HepG2 (cell line): Measurements from ENCODE around the gene GCC1. TPM values are rescaled to one million over a fixed set of nuclear protein-coding genes. Genes with fewer than 3 reads are reported as not detected.
A peak's percentile ranks its signal among the peaks of the same experiment; 100 is the strongest.

Experiments
- CBX2 ChIP-seq, 2 experiments: fragments of 200-600 bp in 1 of 2; sonication (generic); formaldehyde crosslinking in 1 of 2; IDR thresholded peaks; 2 replicates each; pipeline versions ENCODE4 v1.7.0 to v1.8.1; 2018 to 2022; ENCODE audit warnings: low read depth in 2 of 2, low read length in 1 of 2, mild to moderate bottlenecking in 1 of 2, missing genetic modification reagents in 1 of 2
- CREB1 ChIP-seq, 2 experiments: fragments of 450-650 bp in 1 of 2; IDR thresholded peaks; 2 replicates each; pipeline ENCODE4 v1.6.1; 2016 to 2017; ENCODE audit warnings: control low read depth in 1 of 2, mild to moderate bottlenecking in 1 of 2, missing compliant biosample characterization in 1 of 2, missing genetic modification characterization in 1 of 2
- GATAD1 ChIP-seq: IDR thresholded peaks from 2 replicates; pipeline ENCODE4 v1.6.1; 2016; ENCODE audit warnings: missing genetic modification reagents, missing compliant biosample characterization
- KAT8 ChIP-seq: IDR thresholded peaks from 2 replicates; pipeline ENCODE4 v1.6.1; 2016; ENCODE audit warnings: missing genetic modification reagents, missing compliant biosample characterization
- KDM4B ChIP-seq: sonication (generic); formaldehyde crosslinking; IDR thresholded peaks from 2 replicates; pipeline ENCODE4 v1.4.0; 2020; ENCODE audit warnings: missing genetic modification reagents
- MAFF ChIP-seq: IDR thresholded peaks from 2 replicates; pipeline ENCODE4 v1.6.1; 2011; ENCODE audit warnings: low read depth, low read length, improper control_type of control experiment
- NKX3-1 ChIP-seq: sonication (generic); formaldehyde crosslinking; IDR thresholded peaks from 2 replicates; pipeline ENCODE4 v1.5.0; 2020; ENCODE audit warnings: missing genetic modification reagents
- ONECUT2 ChIP-seq: sonication (generic); formaldehyde crosslinking; IDR thresholded peaks from 2 replicates; pipeline ENCODE4 v1.4.0; 2020; ENCODE audit warnings: missing genetic modification reagents
- TEAD3 ChIP-seq: optimal IDR thresholded peaks from 2 replicates; pipeline ENCODE3; 2016; ENCODE audit warnings: borderline replicate concordance
- THYN1 ChIP-seq: sonication (generic); formaldehyde crosslinking; IDR thresholded peaks from 2 replicates; pipeline ENCODE4 v1.8.1; 2023; ENCODE audit warnings: low read depth, mild to moderate bottlenecking, moderate library complexity, missing genetic modification reagents, borderline replicate concordance
- XBP1 ChIP-seq: sonication (generic); formaldehyde crosslinking; IDR thresholded peaks from 2 replicates; pipeline ENCODE4 v1.5.0; 2020; ENCODE audit warnings: missing genetic modification reagents
- ZBTB8A ChIP-seq: sonication (generic); formaldehyde crosslinking; IDR thresholded peaks from 2 replicates; pipeline ENCODE4 v1.4.0; 2020; ENCODE audit warnings: mild to moderate bottlenecking, low read depth, missing genetic modification reagents, borderline replicate concordance
- ZFAT ChIP-seq: sonication (generic); formaldehyde crosslinking; conservative IDR thresholded peaks from 2 replicates; pipeline ENCODE4 v1.8.1; 2023; ENCODE audit warnings: missing genetic modification reagents, inconsistent platforms
- ZNF607 ChIP-seq: sonication (generic); formaldehyde crosslinking; IDR thresholded peaks from 2 replicates; pipeline ENCODE4 v1.5.1; 2020; ENCODE audit warnings: missing genetic modification reagents, mild to moderate bottlenecking, borderline replicate concordance
- ZNF839 ChIP-seq: sonication (generic); formaldehyde crosslinking; IDR thresholded peaks from 2 replicates; pipeline ENCODE4 v1.4.0; 2020; ENCODE audit warnings: missing genetic modification reagents, mild to moderate bottlenecking, borderline replicate concordance
- polyA plus RNA-seq, 8 experiments: library from polyadenylated mRNA; depleted of rRNA in 3 of 8; stranded (reverse) in 7 of 8; unstranded in 1 of 8; fragments of >200 nt; fragmentation: Illumina TruSeq in 4 of 8; extraction: Trizol in 4 of 8; gene quantifications; 2 replicates each; pipeline versions ENCODE4 v1.2.1 to v1.2.3, GENCODE V29; 2011 to 2016; ENCODE audit warnings: low read depth in 4 of 8, missing spikeins in 1 of 8, mixed read lengths in 1 of 8; ENCODE audit not compliant: insufficient read depth in 1 of 8
- total RNA-seq, 5 experiments: library from RNA; depleted of rRNA; stranded (reverse); fragments of >200 nt; fragmentation: Illumina TruSeq; extraction: Trizol; gene quantifications; 2 replicates each; pipeline ENCODE4 v1.2.3, GENCODE V29; 2016; ENCODE audit warnings: low read depth in 1 of 5
- TF ChIP-seq, protein P1 (sequence below): sonication (generic); formaldehyde crosslinking; IDR thresholded peaks from 2 replicates; pipeline ENCODE4 v1.4.0; 2020; ENCODE audit warnings: mild to moderate bottlenecking, missing genetic modification reagents
- TF ChIP-seq, protein P2 (sequence below), 2 experiments: fragments of 450-650 bp in 1 of 2; sonication (generic) in 1 of 2; formaldehyde crosslinking in 1 of 2; IDR thresholded peaks; 2 replicates each; pipeline versions ENCODE4 v1.6.1 to v1.8.0; 2016 to 2022; ENCODE audit warnings: antibody characterized with exemption in 1 of 2, mild to moderate bottlenecking in 1 of 2, missing genetic modification reagents in 1 of 2
- TF ChIP-seq, protein P3 (sequence below): sonication (generic); formaldehyde crosslinking; IDR thresholded peaks from 2 replicates; pipeline ENCODE4 v1.4.0; 2020; ENCODE audit warnings: missing genetic modification reagents, borderline replicate concordance

Gene GCC1
- total and polyA plus RNA-seq, 2 of the 13 experiments (the other 11 are each of a cell fraction or from before 2014, with no cell fraction given) = 2.5 to 15.3 TPM

DNA sequence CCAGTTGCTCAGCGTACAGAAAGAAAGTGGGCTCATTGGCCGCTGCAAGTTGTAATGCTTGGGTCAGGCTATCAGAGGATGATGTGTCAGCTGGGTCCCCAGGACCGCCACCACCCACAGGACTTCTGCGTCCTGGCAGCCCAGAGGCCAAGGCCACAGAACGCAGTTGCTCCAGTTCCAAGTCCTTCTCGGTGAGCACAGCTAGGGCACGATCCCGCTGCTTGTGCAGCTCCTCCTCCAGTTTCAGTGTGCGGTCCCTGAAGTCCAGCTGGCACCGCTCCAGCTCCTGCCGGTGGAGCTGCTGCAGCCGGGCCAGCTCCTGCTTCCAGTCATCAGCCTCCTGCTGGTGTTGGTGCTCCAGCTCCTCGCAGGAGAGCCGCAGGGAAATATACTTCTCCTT, 3.0 kb downstream of the GCC1 start (continued):
- TF ChIP-seq, protein P1, sequence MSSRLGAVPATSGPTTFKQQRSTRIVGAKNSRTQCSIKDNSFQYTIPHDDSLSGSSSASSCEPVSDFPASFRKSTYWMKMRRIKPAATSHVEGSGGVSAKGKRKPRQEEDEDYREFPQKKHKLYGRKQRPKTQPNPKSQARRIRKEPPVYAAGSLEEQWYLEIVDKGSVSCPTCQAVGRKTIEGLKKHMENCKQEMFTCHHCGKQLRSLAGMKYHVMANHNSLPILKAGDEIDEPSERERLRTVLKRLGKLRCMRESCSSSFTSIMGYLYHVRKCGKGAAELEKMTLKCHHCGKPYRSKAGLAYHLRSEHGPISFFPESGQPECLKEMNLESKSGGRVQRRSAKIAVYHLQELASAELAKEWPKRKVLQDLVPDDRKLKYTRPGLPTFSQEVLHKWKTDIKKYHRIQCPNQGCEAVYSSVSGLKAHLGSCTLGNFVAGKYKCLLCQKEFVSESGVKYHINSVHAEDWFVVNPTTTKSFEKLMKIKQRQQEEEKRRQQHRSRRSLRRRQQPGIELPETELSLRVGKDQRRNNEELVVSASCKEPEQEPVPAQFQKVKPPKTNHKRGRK (CRISPR knock-in tag) = no peak
- no peak for TF ChIP-seq ZNF839 (CRISPR knock-in tag)
- TF ChIP-seq NKX3-1 (CRISPR knock-in tag) = no peak
- no peak for TF ChIP-seq KDM4B (CRISPR knock-in tag)
- no peak for TF ChIP-seq ZBTB8A (CRISPR knock-in tag)
- TF ChIP-seq MAFF = no peak
- no peak for TF ChIP-seq THYN1
- TF ChIP-seq ZNF607 (CRISPR knock-in tag) = no peak
- TF ChIP-seq XBP1 = no peak
- peak; percentile 44 for TF ChIP-seq TEAD3 (CRISPR knock-in tag)
- TF ChIP-seq CREB1 (IDR thresholded peaks at IDR 0.05) = no peak
- no peak for TF ChIP-seq CREB1 (CRISPR knock-in tag; IDR thresholded peaks at IDR 0.05)
- TF ChIP-seq, protein P2, sequence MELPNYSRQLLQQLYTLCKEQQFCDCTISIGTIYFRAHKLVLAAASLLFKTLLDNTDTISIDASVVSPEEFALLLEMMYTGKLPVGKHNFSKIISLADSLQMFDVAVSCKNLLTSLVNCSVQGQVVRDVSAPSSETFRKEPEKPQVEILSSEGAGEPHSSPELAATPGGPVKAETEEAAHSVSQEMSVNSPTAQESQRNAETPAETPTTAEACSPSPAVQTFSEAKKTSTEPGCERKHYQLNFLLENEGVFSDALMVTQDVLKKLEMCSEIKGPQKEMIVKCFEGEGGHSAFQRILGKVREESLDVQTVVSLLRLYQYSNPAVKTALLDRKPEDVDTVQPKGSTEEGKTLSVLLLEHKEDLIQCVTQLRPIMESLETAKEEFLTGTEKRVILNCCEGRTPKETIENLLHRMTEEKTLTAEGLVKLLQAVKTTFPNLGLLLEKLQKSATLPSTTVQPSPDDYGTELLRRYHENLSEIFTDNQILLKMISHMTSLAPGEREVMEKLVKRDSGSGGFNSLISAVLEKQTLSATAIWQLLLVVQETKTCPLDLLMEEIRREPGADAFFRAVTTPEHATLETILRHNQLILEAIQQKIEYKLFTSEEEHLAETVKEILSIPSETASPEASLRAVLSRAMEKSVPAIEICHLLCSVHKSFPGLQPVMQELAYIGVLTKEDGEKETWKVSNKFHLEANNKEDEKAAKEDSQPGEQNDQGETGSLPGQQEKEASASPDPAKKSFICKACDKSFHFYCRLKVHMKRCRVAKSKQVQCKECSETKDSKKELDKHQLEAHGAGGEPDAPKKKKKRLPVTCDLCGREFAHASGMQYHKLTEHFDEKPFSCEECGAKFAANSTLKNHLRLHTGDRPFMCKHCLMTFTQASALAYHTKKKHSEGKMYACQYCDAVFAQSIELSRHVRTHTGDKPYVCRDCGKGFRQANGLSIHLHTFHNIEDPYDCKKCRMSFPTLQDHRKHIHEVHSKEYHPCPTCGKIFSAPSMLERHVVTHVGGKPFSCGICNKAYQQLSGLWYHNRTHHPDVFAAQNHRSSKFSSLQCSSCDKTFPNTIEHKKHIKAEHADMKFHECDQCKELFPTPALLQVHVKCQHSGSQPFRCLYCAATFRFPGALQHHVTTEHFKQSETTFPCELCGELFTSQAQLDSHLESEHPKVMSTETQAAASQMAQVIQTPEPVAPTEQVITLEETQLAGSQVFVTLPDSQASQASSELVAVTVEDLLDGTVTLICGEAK (IDR thresholded peaks at IDR 0.05) = no peak
- TF ChIP-seq, protein P2 (CRISPR knock-in tag; IDR thresholded peaks at IDR 0.05) = no peak
- TF ChIP-seq, protein P3, sequence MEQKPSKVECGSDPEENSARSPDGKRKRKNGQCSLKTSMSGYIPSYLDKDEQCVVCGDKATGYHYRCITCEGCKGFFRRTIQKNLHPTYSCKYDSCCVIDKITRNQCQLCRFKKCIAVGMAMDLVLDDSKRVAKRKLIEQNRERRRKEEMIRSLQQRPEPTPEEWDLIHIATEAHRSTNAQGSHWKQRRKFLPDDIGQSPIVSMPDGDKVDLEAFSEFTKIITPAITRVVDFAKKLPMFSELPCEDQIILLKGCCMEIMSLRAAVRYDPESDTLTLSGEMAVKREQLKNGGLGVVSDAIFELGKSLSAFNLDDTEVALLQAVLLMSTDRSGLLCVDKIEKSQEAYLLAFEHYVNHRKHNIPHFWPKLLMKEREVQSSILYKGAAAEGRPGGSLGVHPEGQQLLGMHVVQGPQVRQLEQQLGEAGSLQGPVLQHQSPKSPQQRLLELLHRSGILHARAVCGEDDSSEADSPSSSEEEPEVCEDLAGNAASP = peak; percentile 61; the same call in 1 of the 2 replicates
- no peak for TF ChIP-seq ONECUT2 (CRISPR knock-in tag)
- TF ChIP-seq ZFAT (CRISPR knock-in tag) = no peak
- no peak for TF ChIP-seq CBX2 (IDR thresholded peaks at IDR 0.05; ENCODE audit: low read depth, low read length)
- no peak for TF ChIP-seq CBX2 (CRISPR knock-in tag; IDR thresholded peaks at IDR 0.05; ENCODE audit: low read depth)
- peak; percentile 22; the same call in 1 of the 2 replicates for TF ChIP-seq GATAD1 (CRISPR knock-in tag)
- TF ChIP-seq KAT8 (CRISPR knock-in tag) = peak; percentile 49; the same call in 1 of the 2 replicates
